ENCODE measurements around the gene PSMB7. TPM values are rescaled to one million over a fixed set of nuclear protein-coding genes. Genes with fewer than 3 reads are reported as not detected.

The PSMB7 gene
- total RNA-seq, 2 experiments from 2014 or later, result 124 to 142 TPM

DNA sequence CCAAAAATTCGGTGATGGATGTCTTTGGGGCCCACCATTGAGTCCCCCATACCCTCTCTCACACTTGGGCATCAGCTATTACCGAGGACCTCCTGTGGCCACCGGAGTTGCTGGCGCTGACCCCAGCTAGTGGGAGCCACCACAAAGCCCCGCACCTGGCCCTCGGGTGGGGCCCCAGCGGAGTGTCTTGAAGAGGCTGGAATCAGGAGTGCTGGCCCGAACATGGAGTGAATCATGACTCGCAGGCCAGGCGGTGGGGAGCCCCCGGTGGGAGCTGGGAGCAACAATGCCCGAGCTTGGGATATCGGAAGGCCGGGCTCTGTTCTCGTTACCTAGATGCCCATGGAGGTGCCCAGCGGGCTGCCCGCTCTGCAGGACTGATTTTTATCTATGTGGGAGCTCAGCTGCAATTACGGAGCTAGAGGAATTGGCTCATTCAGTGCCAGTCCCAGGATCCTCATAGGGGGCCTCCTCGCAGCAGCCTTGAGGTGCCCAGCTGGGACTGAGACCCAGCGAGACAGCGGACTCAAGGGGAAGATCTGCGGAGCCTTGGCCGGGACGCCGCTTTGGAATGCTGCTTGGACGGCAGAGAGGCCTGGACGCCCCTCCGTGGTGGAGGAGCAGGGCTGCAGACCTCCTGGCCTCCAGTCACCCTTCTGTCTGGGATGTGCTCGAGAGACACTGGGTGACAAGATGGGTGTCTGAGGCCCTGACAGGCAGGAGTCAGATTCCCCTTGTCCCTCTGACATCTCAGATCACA is 70.8 kb downstream of the PSMB7 start:
- H3K9me3 Mint-ChIP-seq (ENCODE audit: low read depth), result no peaks in the 10 kb centered on the region
- peaks cover 1% of the 10 kb centered on the region for H3K36me3 Mint-ChIP-seq
- no peaks in the 10 kb centered on the region for H3K27me3 Mint-ChIP-seq
- DNase-seq, result no peak
- CTCF ChIA-PET, result no interaction called here
- no peaks in the 10 kb centered on the region for H3K4me1 Mint-ChIP-seq
- H3K4me3 Mint-ChIP-seq, result no peak overlapping the region
- no peak for ATAC-seq
- H3K27ac Mint-ChIP-seq, result no peak overlapping the region

GRCh38 chr9:124343533-124344290 is 71.5 kb downstream of the PSMB7 start:
- CTCF ChIA-PET, result no interaction called here
- DNase-seq (no peak), ATAC-seq (no peak)
- Mint-ChIP-seq H3K4me3 (no peak overlapping the region), H3K27ac (no peak overlapping the region), H3K4me1 (no peaks in the 10 kb centered on the region), H3K36me3 (peaks cover 1% of the 10 kb centered on the region), H3K9me3 (ENCODE audit: low read depth) (no peaks in the 10 kb centered on the region), H3K27me3 (no peaks in the 10 kb centered on the region)

- DNase-seq, result no peak
- Mint-ChIP-seq H3K4me3 (no peak overlapping the region), H3K27ac (no peak overlapping the region), H3K27me3 (no peaks in the 10 kb centered on the region), H3K36me3 (peaks cover 2% of the 10 kb centered on the region), H3K4me1 (no peaks in the 10 kb centered on the region), H3K9me3 (ENCODE audit: low read depth) (no peaks in the 10 kb centered on the region)
- CTCF ChIA-PET, result no interaction called here
- ATAC-seq, result no peak
Measured at GRCh38 chr9:124342776-124343485, 72.3 kb downstream of the PSMB7 start.

- H3K9me3 Mint-ChIP-seq (ENCODE audit: low read depth), result no peaks in the 10 kb centered on the region
- ATAC-seq (no peak), DNase-seq (no peak)
- H3K36me3 Mint-ChIP-seq, result peaks cover 2% of the 10 kb centered on the region
- no peak overlapping the region for H3K27ac Mint-ChIP-seq
- no peaks in the 10 kb centered on the region for H3K4me1 Mint-ChIP-seq
- CTCF ChIA-PET, result no interaction called here
- no peaks in the 10 kb centered on the region for H3K27me3 Mint-ChIP-seq
- no peak overlapping the region for H3K4me3 Mint-ChIP-seq
Measured at GRCh38 chr9:124342402-124342775, 72.9 kb downstream of the PSMB7 start.

DNA sequence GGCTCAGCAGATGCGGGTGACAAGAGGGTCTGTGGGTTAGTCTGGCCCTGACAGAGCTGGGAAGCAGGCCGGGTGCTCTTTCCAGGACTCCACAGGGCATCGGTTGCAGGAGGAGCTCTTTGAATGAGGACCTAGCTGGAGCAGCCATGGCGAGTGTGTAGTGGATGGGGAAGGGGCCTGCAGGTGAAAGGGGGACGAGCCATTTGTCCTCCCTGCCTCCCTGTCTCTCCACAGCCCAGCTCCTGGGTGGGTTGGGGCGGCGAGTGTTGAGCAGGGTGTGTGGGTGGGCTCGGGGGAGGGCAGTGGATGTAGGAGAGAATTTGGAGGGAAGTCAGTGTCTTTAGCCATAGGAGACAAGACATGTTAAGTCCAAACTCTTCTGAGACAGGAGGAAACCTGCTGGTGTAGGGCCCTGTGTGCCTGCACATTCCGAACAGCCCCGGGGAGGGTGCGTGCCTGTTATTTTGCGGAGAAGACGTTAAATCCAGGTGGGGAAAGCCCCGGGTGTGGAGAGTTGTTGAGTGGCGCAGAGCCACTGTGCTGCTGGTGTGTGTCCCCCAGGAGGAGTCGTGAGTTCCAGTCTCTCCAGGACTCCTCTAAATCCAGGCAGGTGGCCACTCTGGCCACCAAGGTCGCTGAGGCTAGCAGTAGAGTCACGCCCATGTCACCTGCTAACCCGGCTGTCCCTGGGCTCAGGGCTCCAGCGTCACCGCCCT is 73.6 kb downstream of the PSMB7 start:
- Mint-ChIP-seq H3K27me3 (no peaks in the 10 kb centered on the region), H3K4me1 (no peaks in the 10 kb centered on the region)
- CTCF ChIA-PET, result no interaction called here

GRCh38 chr9:124340219-124341069 is 74.8 kb downstream of the PSMB7 start:
- CTCF ChIA-PET, result no interaction called here
- no peaks in the 10 kb centered on the region for H3K9me3 Mint-ChIP-seq (ENCODE audit: low read depth)
- no peak overlapping the region for H3K4me3 Mint-ChIP-seq
- no peak overlapping the region for H3K27ac Mint-ChIP-seq
- H3K4me1 Mint-ChIP-seq, result no peaks in the 10 kb centered on the region
- H3K27me3 Mint-ChIP-seq, result no peaks in the 10 kb centered on the region
- peaks cover 2% of the 10 kb centered on the region for H3K36me3 Mint-ChIP-seq
- no peak for DNase-seq
- ATAC-seq, result no peak

More for the DNA sequence above, 73.6 kb downstream of the PSMB7 start:
- Mint-ChIP-seq H3K4me3 (no peak overlapping the region), H3K9me3 (ENCODE audit: low read depth) (no peaks in the 10 kb centered on the region), H3K36me3 (peaks cover 2% of the 10 kb centered on the region), H3K27ac (no peak overlapping the region)
- no peak for DNase-seq
- ATAC-seq, result no peak

GRCh38 chr9:124339603-124340146 is 75.6 kb downstream of the PSMB7 start:
- Mint-ChIP-seq H3K27me3 (no peaks in the 10 kb centered on the region), H3K4me1 (no peaks in the 10 kb centered on the region), H3K4me3 (no peak overlapping the region), H3K27ac (no peak overlapping the region), H3K36me3 (peaks cover 2% of the 10 kb centered on the region), H3K9me3 (ENCODE audit: low read depth) (no peaks in the 10 kb centered on the region)
- DNase-seq (no peak), ATAC-seq (no peak)
- CTCF ChIA-PET, result no interaction called here

GRCh38 chr9:124337562-124337961 is 77.7 kb downstream of the PSMB7 start:
- Mint-ChIP-seq H3K9me3 (ENCODE audit: low read depth) (no peaks in the 10 kb centered on the region), H3K36me3 (peaks cover 2% of the 10 kb centered on the region), H3K27ac (no peak overlapping the region), H3K4me1 (no peaks in the 10 kb centered on the region), H3K4me3 (no peak overlapping the region), H3K27me3 (no peaks in the 10 kb centered on the region)
- DNase-seq, result no peak
- CTCF ChIA-PET, result interaction anchor here (0.9 kb wide), 1 partner anchor 18 kb away, joined by 3 read pairs; no protein-coding TSS in a partner anchor
- no peak for ATAC-seq

DNA sequence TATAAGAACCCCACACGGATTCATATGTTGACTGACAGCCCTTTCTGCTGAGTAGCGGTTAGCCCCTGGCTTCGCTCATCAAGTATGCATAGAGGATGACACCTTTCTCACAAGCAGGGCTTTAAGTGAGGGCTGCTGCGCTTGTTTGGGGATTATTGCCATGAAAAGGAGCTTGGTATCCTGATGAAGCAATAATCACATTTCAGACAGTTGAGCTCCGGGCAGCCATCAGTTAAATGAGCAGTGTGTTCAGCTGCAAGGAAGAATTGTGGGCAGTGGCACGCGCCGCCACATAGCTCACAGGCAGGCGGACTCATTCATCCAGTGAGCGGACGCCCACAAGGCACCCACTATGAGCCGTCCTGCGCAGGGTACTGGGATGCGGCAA is 79.9 kb downstream of the PSMB7 start:
- H3K4me3 Mint-ChIP-seq, result no peak overlapping the region
- H3K36me3 Mint-ChIP-seq, result peaks cover 2% of the 10 kb centered on the region
- DNase-seq (no peak), ATAC-seq (no peak)
- CTCF ChIA-PET, result no interaction called here
- H3K27me3 Mint-ChIP-seq, result no peaks in the 10 kb centered on the region
- no peaks in the 10 kb centered on the region for H3K4me1 Mint-ChIP-seq
- H3K27ac Mint-ChIP-seq, result no peak overlapping the region
- H3K9me3 Mint-ChIP-seq (ENCODE audit: low read depth), result no peaks in the 10 kb centered on the region

DNA sequence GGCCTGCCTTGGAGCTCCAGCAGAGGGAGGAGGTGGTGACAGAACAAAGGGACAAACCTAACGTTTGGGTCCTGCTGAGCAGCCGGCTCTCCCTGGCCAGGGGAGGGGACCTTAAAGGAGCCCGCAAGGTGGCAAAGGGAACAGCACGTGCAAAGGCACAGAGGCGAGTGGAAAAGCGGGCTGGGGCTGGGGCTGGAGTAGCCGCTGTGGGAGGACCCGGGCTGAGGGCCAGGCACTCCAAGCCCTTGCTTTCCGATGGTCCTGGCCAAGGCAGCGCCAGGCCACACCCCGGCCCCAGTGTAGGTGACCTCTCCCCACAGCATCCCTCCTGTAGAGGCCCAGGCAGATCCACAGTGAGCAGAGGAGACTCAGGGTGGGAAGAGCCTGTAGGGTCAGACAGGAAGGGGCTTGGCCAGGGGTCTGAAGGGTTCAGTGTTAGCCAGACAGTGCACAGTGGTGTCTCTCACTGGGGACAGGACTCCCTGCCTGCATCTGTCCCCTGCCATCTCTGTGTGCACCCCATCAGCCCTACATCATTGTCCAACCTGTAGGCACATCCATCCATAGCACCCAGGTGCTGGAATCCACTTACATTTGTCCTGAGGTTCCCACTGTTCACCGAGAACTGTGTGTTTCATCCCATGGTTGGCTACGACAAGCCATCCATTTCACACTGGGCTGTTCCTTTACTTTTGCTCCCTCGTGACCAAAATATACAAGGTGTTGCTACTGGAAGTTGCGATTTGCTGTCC is 80.5 kb downstream of the PSMB7 start:
- ATAC-seq (no peak), DNase-seq (no peak)
- Mint-ChIP-seq H3K9me3 (ENCODE audit: low read depth) (no peaks in the 10 kb centered on the region), H3K4me1 (no peaks in the 10 kb centered on the region), H3K4me3 (no peak overlapping the region), H3K36me3 (peaks cover 2% of the 10 kb centered on the region), H3K27ac (no peak overlapping the region), H3K27me3 (no peaks in the 10 kb centered on the region)
- CTCF ChIA-PET, result no interaction called here

DNA sequence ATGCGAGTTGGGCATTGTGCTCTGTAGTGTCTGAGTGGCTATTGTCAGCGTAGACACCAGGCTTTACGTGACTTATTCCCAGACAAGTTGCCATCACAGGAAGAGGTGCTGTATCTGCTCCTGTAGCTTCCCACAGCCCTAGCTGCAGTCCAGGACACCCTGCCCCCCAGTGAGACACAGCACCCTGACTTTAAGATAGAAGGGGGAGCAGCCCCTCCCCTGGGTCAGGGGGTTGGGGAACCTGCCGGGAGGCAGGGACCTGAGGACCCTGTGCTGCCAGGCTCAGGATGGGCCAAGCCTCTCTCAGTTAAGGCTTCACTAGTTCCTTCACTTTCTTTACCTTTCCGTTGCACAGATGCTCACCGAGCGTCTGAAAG is 82.1 kb downstream of the PSMB7 start:
- H3K27me3 Mint-ChIP-seq, result no peaks in the 10 kb centered on the region

More for the DNA sequence above, 82.1 kb downstream of the PSMB7 start:
- DNase-seq, result no peak
- H3K4me3 Mint-ChIP-seq, result no peak overlapping the region
- CTCF ChIA-PET, result no interaction called here
- no peaks in the 10 kb centered on the region for H3K4me1 Mint-ChIP-seq
- H3K27ac Mint-ChIP-seq, result no peak overlapping the region
- no peak for ATAC-seq
- no peaks in the 10 kb centered on the region for H3K36me3 Mint-ChIP-seq
- H3K9me3 Mint-ChIP-seq (ENCODE audit: low read depth), result no peaks in the 10 kb centered on the region

Data from activated CD8-positive, alpha-beta memory T cell treated with anti-CD3 and anti-CD28 coated beads, Interleukin-2, amount 10 ng/mL, durations not matched to agents 7 days and 5 days (primary cell).